ENCODE measurements around the gene APPL1.
"Not testable (repeated sequence)": the region's sequence is repeated elsewhere in the genome, so short reads cannot be mapped to it uniquely, and the experiment has no call there.

Gene APPL1

DNA sequence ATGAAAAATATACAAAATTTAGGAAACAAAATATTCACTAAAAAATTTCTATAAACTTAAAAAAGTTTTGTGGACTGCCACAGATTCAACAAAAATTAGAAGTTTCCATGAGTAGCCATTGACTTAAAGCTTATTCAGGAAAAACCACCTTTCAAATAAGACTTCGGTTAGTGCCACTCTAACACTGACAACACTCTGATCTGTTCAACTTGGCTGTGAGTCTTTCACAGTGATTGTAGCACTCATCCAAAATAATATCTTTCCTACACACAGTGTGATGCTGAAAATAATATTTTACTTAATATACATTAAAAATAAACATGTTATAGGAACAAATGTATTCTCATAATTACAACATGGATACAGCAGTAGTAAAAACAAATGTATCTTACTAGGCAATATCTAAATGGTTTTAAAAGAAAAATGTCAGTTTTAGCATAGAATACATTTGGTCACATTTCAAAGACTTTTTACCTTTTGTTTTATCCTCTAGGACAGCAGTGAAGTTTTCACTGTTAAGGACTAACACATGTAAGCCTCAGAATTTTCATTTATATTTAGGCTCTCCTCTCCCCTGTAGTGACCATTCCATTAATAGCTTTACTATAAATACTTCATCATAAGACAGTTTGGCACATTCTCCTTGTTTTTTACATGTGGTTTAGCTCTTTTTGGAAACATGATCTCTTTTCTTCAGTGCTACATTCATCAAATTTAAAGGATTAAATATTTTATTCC, 64.8 kb downstream of the APPL1 start, which contains the start of gene ASB14:
Gene ASB14 (minus strand): TSS at position 527 of the 738 bp plus-strand sequence. CDS start 652 bp downstream, outside the sequence.
- TF ChIP-seq, protein P1, sequence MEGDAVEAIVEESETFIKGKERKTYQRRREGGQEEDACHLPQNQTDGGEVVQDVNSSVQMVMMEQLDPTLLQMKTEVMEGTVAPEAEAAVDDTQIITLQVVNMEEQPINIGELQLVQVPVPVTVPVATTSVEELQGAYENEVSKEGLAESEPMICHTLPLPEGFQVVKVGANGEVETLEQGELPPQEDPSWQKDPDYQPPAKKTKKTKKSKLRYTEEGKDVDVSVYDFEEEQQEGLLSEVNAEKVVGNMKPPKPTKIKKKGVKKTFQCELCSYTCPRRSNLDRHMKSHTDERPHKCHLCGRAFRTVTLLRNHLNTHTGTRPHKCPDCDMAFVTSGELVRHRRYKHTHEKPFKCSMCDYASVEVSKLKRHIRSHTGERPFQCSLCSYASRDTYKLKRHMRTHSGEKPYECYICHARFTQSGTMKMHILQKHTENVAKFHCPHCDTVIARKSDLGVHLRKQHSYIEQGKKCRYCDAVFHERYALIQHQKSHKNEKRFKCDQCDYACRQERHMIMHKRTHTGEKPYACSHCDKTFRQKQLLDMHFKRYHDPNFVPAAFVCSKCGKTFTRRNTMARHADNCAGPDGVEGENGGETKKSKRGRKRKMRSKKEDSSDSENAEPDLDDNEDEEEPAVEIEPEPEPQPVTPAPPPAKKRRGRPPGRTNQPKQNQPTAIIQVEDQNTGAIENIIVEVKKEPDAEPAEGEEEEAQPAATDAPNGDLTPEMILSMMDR (IDR thresholded peaks at IDR 0.05; ENCODE audit: insufficient read depth, low read length, missing control alignments): no peak
- no peak within 1 kb of the TSS for H3K4me3 ChIP-seq (ENCODE audit: low read depth, low read length)
- no peak for DNase-seq (ENCODE audit: low read depth, low spot score)
- POLR2A ChIA-PET: no interaction called here
- CTCF ChIA-PET: no interaction called here

DNA sequence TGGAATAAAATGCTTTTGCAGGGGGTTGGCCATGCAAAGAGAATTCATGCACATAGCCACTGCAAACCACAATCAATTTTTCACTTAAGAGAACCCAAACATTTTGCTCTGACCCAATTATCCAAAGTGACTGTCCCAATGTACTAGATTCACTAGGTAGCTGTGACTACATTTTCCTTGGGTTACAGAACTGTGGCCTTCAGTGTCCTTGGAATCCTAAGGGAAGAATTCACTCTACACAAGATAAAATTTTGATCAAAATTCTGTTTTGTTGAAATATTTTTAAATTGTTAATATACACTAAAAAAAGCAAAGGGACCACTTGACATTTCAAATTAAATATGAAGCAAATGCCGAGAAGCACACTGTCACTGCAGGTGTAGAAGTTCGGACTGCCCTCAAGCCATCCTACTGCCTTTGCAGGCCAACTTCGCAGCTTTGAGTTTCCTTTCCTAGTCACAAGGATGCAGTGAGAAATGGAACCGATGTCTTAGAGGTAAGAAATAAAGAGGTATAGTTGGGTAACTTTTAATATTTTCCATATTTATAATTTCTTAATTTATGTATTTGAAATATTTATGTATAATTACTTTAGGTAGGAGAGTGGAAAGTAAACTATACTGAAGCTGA, 65.5 kb downstream of the APPL1 start:
- H3K4me3 ChIP-seq (ENCODE audit: low read depth, low read length): no peak overlapping the region
- TF ChIP-seq, protein P1 (IDR thresholded peaks at IDR 0.05; ENCODE audit: insufficient read depth, low read length, missing control alignments): no peak
- no peak for DNase-seq (ENCODE audit: low read depth, low spot score)
- ChIA-PET CTCF (no interaction called here), POLR2A (no interaction called here)

DNA sequence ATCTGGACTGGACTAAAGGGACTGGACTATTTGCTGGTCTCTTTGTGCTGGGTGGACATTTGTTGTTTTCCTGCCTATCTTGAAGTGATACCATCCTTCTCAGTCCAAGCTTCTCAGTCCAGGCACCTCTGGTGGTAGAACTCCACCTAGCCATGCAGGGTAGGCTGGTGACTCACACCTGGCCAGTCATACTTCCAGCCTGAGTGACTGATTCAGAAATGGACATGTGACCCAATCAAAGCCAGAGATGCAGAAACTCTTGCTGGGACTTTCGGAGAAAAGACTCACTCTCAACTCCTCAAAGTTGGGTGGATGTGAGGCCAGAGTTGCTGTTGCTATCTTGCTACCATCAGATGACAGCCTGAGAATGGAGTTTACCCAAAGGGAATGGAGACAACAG, 70.5 kb downstream of the APPL1 start:
- no peak for DNase-seq (ENCODE audit: low read depth, low spot score)
- TF ChIP-seq, protein P1 (IDR thresholded peaks at IDR 0.05; ENCODE audit: insufficient read depth, low read length, missing control alignments): no peak
- POLR2A ChIA-PET: no interaction called here
- H3K4me3 ChIP-seq (ENCODE audit: low read depth, low read length): no peak overlapping the region
- CTCF ChIA-PET: no interaction called here

DNA sequence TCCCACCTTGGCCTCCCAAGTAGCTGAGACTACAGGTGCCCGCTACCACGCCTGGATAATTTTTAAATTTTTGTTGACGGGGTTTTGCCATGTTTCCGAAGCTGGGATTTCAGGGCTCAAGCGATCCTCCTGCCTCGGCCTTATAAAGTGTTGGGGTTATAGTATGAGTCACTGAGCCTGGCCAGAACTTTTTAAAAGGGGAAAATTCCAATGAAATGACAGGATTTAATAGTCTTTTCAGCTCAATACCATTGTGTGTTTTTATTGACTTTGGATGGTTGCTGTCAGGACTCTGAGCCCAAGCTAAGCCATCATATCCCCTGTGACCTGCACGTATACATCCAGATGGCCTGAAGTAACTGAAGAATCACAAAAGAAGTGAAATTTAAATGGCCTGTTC, 76.0 kb downstream of the APPL1 start:
- POLR2A ChIA-PET; H3K4me3 ChIP-seq (ENCODE audit: low read depth, low read length); DNase-seq (ENCODE audit: low read depth, low spot score); CTCF ChIA-PET: not testable (repeated sequence)

DNA sequence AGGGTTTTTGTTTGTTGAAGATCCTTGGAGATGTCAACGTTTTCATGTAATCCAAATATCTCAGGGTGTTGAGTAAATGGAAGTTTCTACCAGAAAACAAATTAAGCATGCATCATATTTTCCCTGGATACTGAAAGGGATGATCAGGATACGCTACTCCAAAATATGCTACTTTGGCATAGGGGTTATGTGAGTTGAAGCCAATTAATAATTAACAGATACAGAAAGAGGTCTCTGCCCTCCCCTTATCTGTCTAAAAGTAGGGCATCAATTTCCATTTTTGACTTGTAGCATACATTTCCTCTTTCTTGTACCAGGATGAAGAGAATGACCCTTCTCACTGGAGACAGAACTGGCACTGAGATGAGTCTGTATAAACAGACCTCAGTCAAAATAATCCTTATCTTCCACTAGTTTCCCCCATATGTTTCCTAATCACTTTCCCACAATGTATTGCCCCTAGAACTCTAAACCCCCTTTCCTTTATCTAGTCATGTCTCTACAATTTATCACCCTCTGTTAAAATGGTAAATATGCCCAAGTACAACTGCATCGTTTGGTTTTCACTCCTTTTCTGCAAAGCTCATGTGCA, 82.3 kb downstream of the APPL1 start:
- ChIA-PET CTCF (no interaction called here), POLR2A (no interaction called here)
- no peak for DNase-seq (ENCODE audit: low read depth, low spot score)
- no peak overlapping the region for H3K4me3 ChIP-seq (ENCODE audit: low read depth, low read length)
- TF ChIP-seq, protein P1 (IDR thresholded peaks at IDR 0.05; ENCODE audit: insufficient read depth, low read length, missing control alignments): no peak

DNA sequence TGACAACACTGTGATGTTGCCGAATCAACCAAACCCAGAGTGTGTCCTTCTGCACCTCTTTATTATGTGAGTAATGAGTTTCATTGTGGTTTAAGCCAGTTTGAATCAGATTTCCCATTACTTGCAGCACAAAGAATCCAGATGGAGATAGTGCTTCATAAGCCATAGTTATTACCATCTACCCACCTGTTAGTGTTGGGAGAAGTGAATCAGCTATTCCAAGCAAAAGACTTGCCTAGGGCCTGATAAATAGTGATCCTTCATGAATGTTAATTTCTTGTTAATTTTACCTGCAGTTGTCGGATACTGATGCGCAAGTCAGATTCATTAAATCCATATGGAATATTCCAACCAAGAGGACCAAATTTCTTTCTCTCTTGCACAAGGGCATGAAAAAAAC, 86.7 kb downstream of the APPL1 start:
- TF ChIP-seq, protein P1 (IDR thresholded peaks at IDR 0.05; ENCODE audit: insufficient read depth, low read length, missing control alignments): no peak
- H3K4me3 ChIP-seq (ENCODE audit: low read depth, low read length): no peak overlapping the region
- POLR2A ChIA-PET: no interaction called here
- DNase-seq (ENCODE audit: low read depth, low spot score): no peak
- CTCF ChIA-PET: no interaction called here

All from AG04449 (cell line).